MCF 10A (cell line): ENCODE data around the gene DNAH5. TPM values are rescaled to one million over a fixed set of nuclear protein-coding genes. Genes with fewer than 3 reads are reported as not detected.

Experiments used
- BruUV-seq: library from RNA; stranded (reverse); fragments of 400-500 nt; replicated peaks from 2 replicates; lab custom pipeline; 2021; lab: Mats Ljungman, UMichigan
- CTCF ChIA-PET: fragments of 300-600 bp; sonication (Branson Sonifier 250); formaldehyde crosslinking; extraction: SDS; loops from one replicate; lab custom pipeline; 2021; ENCODE audit warnings: antibody characterized with exemption, inconsistent platforms; lab: Yijun Ruan, JAX
- POLR2A ChIA-PET: fragments of 300-600, 350-650 bp; sonication (Branson Sonifier 250); formaldehyde crosslinking; extraction: SDS; loops from one replicate; lab custom pipeline; 2020; ENCODE audit warnings: antibody characterized with exemption, inconsistent platforms; lab: Yijun Ruan, JAX
- DNase-seq: peaks from one replicate; pipeline ENCODE4 v3.0.0-alpha.2; 2018; ENCODE audit not compliant: unreplicated experiment
- H3K27ac Mint-ChIP-seq: one replicate; pipeline ENCODE4 v1.8.0; 2022; ENCODE audit warnings: mild to moderate bottlenecking, low read depth, mixed read lengths; ENCODE audit not compliant: unreplicated experiment
- H3K27me3 Mint-ChIP-seq: one replicate; pipeline ENCODE4 v1.8.0; 2022; ENCODE audit warnings: mixed read lengths; ENCODE audit not compliant: insufficient read depth, unreplicated experiment
- H3K36me3 Mint-ChIP-seq: one replicate; pipeline ENCODE4 v1.8.0; 2022; ENCODE audit warnings: mild to moderate bottlenecking, moderate library complexity, mixed read lengths; ENCODE audit not compliant: insufficient read depth, unreplicated experiment
- H3K4me1 Mint-ChIP-seq: one replicate; pipeline ENCODE4 v1.8.0; 2022; ENCODE audit warnings: mixed read lengths; ENCODE audit not compliant: insufficient read depth, unreplicated experiment
- H3K4me3 Mint-ChIP-seq: one replicate; pipeline ENCODE4 v1.8.0; 2022; ENCODE audit warnings: mild to moderate bottlenecking, moderate library complexity, mixed read lengths; ENCODE audit not compliant: unreplicated experiment
- H3K9me3 Mint-ChIP-seq: one replicate; pipeline ENCODE4 v1.8.0; 2022; ENCODE audit warnings: mixed read lengths; ENCODE audit not compliant: unreplicated experiment
- intact Hi-C: fragments of 100-400 bp; cut with micrococcal nuclease; formaldehyde crosslinking; loops from 2 replicates; pipeline ENCODE4 v1.14.1; 2022
- total RNA-seq: library from RNA; stranded (reverse); gene quantifications from 2 replicates; pipeline ENCODE4 v1.2.3, GENCODE V29; 2022
- TF ChIP-seq, protein P1 (sequence below): fragments of 200-600 bp; IDR thresholded peaks from one replicate; pipeline ENCODE4 v1.8.0; 2022; ENCODE audit warnings: antibody characterized with exemption, mild to moderate bottlenecking; ENCODE audit not compliant: unreplicated experiment

DNAH5 gene
- total RNA-seq, 1 experiment from 2014 or later = 0.05 TPM

DNA sequence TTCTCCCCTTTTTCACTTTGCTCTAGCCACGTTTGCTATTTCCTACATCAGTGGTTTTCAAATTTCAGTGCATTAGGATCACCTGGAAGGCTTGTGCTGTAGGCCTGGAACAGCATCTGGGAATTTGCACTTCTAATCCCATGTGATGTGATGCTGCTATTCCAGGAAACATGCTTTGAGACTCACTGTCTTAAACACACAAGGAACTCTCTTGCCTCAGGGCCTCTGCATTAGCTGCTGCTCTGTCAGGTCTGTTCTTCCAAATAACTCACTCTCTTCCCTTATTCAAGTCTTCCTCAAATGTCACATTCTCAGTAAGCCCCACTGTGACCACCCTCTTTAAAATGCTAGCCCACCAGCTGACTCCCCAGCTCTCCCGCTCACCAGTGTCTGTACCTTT, 204.0 kb downstream of the DNAH5 start:
- TF ChIP-seq, protein P1, sequence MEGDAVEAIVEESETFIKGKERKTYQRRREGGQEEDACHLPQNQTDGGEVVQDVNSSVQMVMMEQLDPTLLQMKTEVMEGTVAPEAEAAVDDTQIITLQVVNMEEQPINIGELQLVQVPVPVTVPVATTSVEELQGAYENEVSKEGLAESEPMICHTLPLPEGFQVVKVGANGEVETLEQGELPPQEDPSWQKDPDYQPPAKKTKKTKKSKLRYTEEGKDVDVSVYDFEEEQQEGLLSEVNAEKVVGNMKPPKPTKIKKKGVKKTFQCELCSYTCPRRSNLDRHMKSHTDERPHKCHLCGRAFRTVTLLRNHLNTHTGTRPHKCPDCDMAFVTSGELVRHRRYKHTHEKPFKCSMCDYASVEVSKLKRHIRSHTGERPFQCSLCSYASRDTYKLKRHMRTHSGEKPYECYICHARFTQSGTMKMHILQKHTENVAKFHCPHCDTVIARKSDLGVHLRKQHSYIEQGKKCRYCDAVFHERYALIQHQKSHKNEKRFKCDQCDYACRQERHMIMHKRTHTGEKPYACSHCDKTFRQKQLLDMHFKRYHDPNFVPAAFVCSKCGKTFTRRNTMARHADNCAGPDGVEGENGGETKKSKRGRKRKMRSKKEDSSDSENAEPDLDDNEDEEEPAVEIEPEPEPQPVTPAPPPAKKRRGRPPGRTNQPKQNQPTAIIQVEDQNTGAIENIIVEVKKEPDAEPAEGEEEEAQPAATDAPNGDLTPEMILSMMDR = no peak
- Mint-ChIP-seq H3K27ac (no peak overlapping the region), H3K36me3 (no peaks in the 10 kb centered on the region), H3K9me3 (no peaks in the 10 kb centered on the region), H3K4me3 (no peak overlapping the region), H3K4me1 (peaks cover 27% of the 10 kb centered on the region), H3K27me3 (no peaks in the 10 kb centered on the region)
- CTCF ChIA-PET = interaction anchor here (0.6 kb wide), 1 partner anchor 102 kb away, joined by 3 read pairs; no protein-coding TSS in a partner anchor
- BruUV-seq = no TSS peak
- no peak for DNase-seq
- POLR2A ChIA-PET = no interaction called here
- intact Hi-C loops = no loop called here

DNA sequence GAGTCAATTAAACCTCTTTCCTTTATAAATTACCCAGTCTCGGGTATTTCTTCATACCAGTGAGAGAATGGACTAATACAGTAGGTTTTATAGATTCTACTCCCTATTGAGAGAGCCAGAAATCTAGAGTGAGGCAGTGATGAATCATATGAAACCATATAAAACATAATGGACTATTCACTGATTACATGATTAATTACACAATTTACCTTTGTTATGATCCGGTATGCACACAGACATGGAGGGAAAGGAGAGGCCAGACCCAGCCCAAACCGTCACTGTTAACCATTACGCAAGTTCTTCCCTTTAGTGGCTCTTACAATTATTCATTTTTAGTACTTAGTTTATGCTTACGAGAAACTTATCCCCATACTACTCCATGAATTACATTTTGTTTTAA, 205.0 kb downstream of the DNAH5 start:
- H3K27me3 Mint-ChIP-seq = no peaks in the 10 kb centered on the region
- no peaks in the 10 kb centered on the region for H3K36me3 Mint-ChIP-seq
- POLR2A ChIA-PET = no interaction called here
- BruUV-seq = no TSS peak
- no peak overlapping the region for H3K4me3 Mint-ChIP-seq
- CTCF ChIA-PET = no interaction called here
- H3K9me3 Mint-ChIP-seq = no peaks in the 10 kb centered on the region
- intact Hi-C loops = no loop called here
- peak overlapping the region; percentile 4 for H3K27ac Mint-ChIP-seq
- peaks cover 19% of the 10 kb centered on the region for H3K4me1 Mint-ChIP-seq
- TF ChIP-seq, protein P1 = no peak
- peak; percentile 36 for DNase-seq

DNA sequence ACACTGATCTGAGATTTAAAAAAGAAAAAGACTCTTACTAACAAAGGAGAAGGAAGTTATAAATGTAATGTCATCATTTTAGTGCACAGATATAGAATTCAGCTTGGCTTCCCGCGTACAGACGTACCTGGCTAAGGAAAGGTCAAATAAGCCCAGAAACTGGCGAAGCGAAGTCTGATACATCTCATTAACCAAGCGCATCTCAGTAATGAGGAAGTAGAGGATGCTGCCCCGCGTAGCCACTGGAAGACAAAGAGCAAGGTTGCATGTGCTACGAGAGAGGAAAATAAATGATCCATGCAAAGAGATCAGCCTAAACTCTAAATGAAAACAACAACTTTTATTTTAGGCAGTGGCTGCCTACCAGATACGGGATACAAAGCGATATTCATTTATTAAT, 208.8 kb downstream of the DNAH5 start:
- no peak overlapping the region for H3K4me3 Mint-ChIP-seq
- BruUV-seq = no TSS peak
- H3K4me1 Mint-ChIP-seq = peaks cover 17% of the 10 kb centered on the region

DNA sequence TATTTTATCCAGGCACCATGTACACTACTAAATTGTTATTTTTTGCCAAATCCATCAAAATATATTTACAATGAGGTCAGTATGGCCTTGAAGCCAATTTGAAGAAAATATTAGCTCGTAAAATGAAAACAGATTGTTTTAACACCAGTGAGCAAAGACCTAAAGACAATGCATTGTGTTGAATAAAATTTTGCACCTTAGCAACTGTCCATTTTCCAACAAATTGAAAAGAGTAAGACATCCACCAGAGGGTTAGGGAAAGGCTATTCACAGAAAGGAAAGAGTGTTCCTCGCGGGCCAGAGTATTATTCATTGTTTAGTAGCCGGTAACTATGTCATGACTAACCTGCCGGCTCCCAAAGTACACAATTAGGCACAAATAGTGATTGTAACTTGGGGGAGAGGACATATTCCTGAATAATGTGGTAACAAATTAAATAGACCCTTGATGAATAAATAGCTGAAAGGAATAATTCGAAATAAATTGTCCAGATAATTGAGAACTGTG, 213.3 kb downstream of the DNAH5 start:
- TF ChIP-seq, protein P1 = no peak
- ChIA-PET POLR2A (interaction anchor here (0.7 to 1.1 kb wide), 2 partner anchors 255 to 715 kb away, joined by 3 to 5 read pairs; no protein-coding TSS in a partner anchor), CTCF (interaction anchor here (0.6 kb wide), 1 partner anchor 89 kb away, joined by 3 read pairs; no protein-coding TSS in a partner anchor)
- Mint-ChIP-seq H3K27ac (no peak overlapping the region), H3K4me1 (no peaks in the 10 kb centered on the region), H3K9me3 (no peaks in the 10 kb centered on the region), H3K27me3 (no peaks in the 10 kb centered on the region), H3K36me3 (no peaks in the 10 kb centered on the region), H3K4me3 (no peak overlapping the region)
- DNase-seq = no peak
- intact Hi-C loops = no loop called here
- BruUV-seq = no TSS peak

More for the DNA sequence above, 208.8 kb downstream of the DNAH5 start:
- POLR2A ChIA-PET = no interaction called here
- TF ChIP-seq, protein P1 = no peak
- intact Hi-C loops = no loop called here
- CTCF ChIA-PET = no interaction called here
- DNase-seq = no peak
- H3K36me3 Mint-ChIP-seq = no peaks in the 10 kb centered on the region
- no peaks in the 10 kb centered on the region for H3K9me3 Mint-ChIP-seq
- no peak overlapping the region for H3K27ac Mint-ChIP-seq
- no peaks in the 10 kb centered on the region for H3K27me3 Mint-ChIP-seq
